HG02763 (cell line): ENCODE results near the gene ITPKC.

ENCODE experiments used
- ATAC-seq: cut with Tn5 transposase; IDR thresholded peaks from one replicate; pipeline ENCODE4 v1.9.1; 2021; ENCODE audit warnings: mild to moderate bottlenecking, moderate library complexity; ENCODE audit not compliant: unreplicated experiment

Gene ITPKC

GRCh38 chr19:40786060-40787037 is 69.4 kb downstream of the ITPKC start:
- no peak for ATAC-seq
